Stimulated activated CD8-positive, alpha-beta memory T cell treated with anti-CD3 and anti-CD28 coated beads, Interleukin-15, amount 100 ng/mL, for 48 hours (primary cell): ENCODE data around the gene NDUFS6.

Experiments
- DNase-seq, 2 donors: peaks; one replicate each; pipeline ENCODE4 v3.0.0-alpha.2; 2020; ENCODE audit warnings: low read depth in 2 of 2

NDUFS6 gene

GRCh38 chr5:1765141-1765879, 35.9 kb upstream of the NDUFS6 start:
- no peak for DNase-seq

- DNase-seq: no peak
These were observed 35.3 kb upstream of the NDUFS6 start for GRCh38 chr5:1765880-1766235.

- DNase-seq: no peak
These were observed 33.5 kb upstream of the NDUFS6 start for GRCh38 chr5:1767524-1768282.

- DNase-seq: no peak
These were observed 32.8 kb upstream of the NDUFS6 start for GRCh38 chr5:1768283-1769000.

GRCh38 chr5:1769017-1769640, 32.1 kb upstream of the NDUFS6 start:
- DNase-seq: no peak

GRCh38 chr5:1769752-1770442, 31.3 kb upstream of the NDUFS6 start:
- no peak for DNase-seq

GRCh38 chr5:1770443-1770802, 30.8 kb upstream of the NDUFS6 start:
- DNase-seq: no peak

GRCh38 chr5:1771149-1772065, 29.8 kb upstream of the NDUFS6 start:
- no peak for DNase-seq

GRCh38 chr5:1772634-1773033, 28.6 kb upstream of the NDUFS6 start:
- DNase-seq: no peak

- DNase-seq: no peak
These were observed 24.4 kb upstream of the NDUFS6 start for GRCh38 chr5:1776831-1777230.

GRCh38 chr5:1777281-1778137, 23.7 kb upstream of the NDUFS6 start:
- no peak for DNase-seq

- no peak for DNase-seq
These were observed 22.8 kb upstream of the NDUFS6 start for GRCh38 chr5:1778138-1779020.

GRCh38 chr5:1779021-1779680, 22.1 kb upstream of the NDUFS6 start:
- DNase-seq: no peak

- DNase-seq: no peak
These were observed 21.2 kb upstream of the NDUFS6 start for GRCh38 chr5:1779782-1780613.

- no peak for DNase-seq
These were observed 20.6 kb upstream of the NDUFS6 start for GRCh38 chr5:1780614-1780930.

GRCh38 chr5:1781107-1781506, 20.1 kb upstream of the NDUFS6 start:
- DNase-seq: no peak

- no peak for DNase-seq
These were observed 19.4 kb upstream of the NDUFS6 start for GRCh38 chr5:1781726-1782384.
